ENCODE results near the gene PTPN14. TPM values are rescaled to one million over a fixed set of nuclear protein-coding genes. Genes with fewer than 3 reads are reported as not detected.
"Not testable (repeated sequence)": the region's sequence is repeated elsewhere in the genome, so short reads cannot be mapped to it uniquely, and the experiment has no call there.

The PTPN14 gene
- polyA plus RNA-seq, 3 donors, result 2.0 to 8.8 (median 7.3) TPM

DNA sequence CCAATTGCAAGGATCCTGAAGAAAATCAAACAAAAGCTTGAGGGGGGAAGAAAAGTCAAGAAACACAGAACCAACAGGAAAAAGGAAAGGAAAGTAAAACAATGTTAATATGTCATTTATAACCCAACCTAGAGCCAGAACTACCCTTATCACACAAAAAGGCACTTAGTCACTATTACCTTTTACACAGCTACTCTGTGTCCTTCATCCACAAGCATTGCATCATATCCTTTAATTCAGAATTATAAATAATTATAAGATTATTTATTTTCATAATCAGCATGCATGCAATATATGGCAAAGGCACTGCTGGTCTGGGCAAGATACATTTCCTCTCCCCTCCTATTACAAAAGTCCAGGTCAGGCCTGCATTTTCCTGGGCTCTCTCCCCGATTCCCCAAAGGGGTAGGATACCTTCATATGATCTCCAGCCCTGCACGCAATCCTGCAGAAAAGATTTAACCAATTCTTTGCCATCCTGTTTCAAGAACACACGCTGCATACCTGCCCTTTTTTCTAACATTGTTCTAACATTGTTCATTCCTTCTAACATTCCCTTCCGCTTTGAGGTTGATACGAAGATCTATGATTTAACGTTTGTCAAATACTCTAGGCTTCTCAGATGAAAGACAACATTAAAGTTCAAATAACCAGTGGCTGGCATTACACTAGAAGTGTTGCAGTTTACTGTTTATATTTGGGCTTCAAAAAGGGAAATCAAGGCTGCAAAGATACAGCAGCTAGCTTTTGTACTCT, 4.3 kb downstream of the PTPN14 start:
- no peak overlapping the region for H3K27ac ChIP-seq (ENCODE audit: low read depth, low read length)
- 63 to 68% (median 63%) methylated on average over 6 of the region's 6 CpGs for WGBS, 3 donors

GRCh38 chr1:214546084-214546483, 5.3 kb downstream of the PTPN14 start:
- H3K27ac ChIP-seq (ENCODE audit: low read depth, low read length), result no peak overlapping the region
- 85 to 92% (median 90%) methylated on average over 4 of the region's 4 CpGs for WGBS, 3 donors

DNA sequence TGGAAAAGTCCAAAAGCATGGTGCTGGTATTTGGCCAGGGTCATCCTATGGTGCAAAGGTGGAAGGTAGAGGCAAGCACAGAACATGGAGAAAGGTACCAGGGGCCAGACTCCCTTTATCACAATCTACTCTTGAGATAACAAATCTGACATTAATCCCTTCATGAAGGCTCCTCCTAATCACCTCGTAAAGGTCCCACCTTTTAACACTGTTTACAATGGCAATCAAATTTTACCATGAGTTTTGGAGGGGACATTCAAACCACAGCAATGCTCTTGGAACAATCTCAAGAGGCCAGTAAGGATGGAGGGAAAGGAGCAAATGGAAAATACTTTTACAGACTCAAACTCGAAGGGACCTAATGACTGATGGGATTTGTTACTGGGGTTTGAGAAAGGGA, 6.1 kb downstream of the PTPN14 start:
- no peak overlapping the region for H3K27ac ChIP-seq (ENCODE audit: low read depth, low read length)
- 69 to 85% (median 78%) methylated on average over 2 of the region's 2 CpGs for WGBS, 3 donors

GRCh38 chr1:214544791-214545190, 6.6 kb downstream of the PTPN14 start:
- 91 to 94% (median 93%) methylated on average over 1 of the region's 1 CpG for WGBS, 3 donors
- H3K27ac ChIP-seq (ENCODE audit: low read depth, low read length), result no peak overlapping the region

- WGBS, 3 donors, result 81 to 84% (median 82%) methylated on average over 11 of the region's 11 CpGs
- no peak overlapping the region for H3K27ac ChIP-seq (ENCODE audit: low read depth, low read length)
These were observed 8.9 kb downstream of the PTPN14 start for GRCh38 chr1:214542275-214543199.

GRCh38 chr1:214541693-214542092, 9.7 kb downstream of the PTPN14 start:
- no peak overlapping the region for H3K27ac ChIP-seq (ENCODE audit: low read depth, low read length)
- WGBS, 3 donors, result 68 to 71% (median 71%) methylated on average over 2 of the region's 2 CpGs

- WGBS, 3 donors, result 95 to 100% (median 96%) methylated on average over 2 of the region's 2 CpGs
- H3K27ac ChIP-seq (ENCODE audit: low read depth, low read length), result no peak overlapping the region
These were observed 10.2 kb downstream of the PTPN14 start for GRCh38 chr1:214541206-214541605.

- 83 to 87% (median 86%) methylated on average over 5 of the region's 5 CpGs for WGBS, 3 donors
- H3K27ac ChIP-seq (ENCODE audit: low read depth, low read length), result no peak overlapping the region
These were observed 11.1 kb downstream of the PTPN14 start for GRCh38 chr1:214540324-214540723.

GRCh38 chr1:214538496-214538895, 12.9 kb downstream of the PTPN14 start:
- WGBS, 3 donors, result 44 to 53% (median 46%) methylated on average over 3 of the region's 3 CpGs
- no peak overlapping the region for H3K27ac ChIP-seq (ENCODE audit: low read depth, low read length)

DNA sequence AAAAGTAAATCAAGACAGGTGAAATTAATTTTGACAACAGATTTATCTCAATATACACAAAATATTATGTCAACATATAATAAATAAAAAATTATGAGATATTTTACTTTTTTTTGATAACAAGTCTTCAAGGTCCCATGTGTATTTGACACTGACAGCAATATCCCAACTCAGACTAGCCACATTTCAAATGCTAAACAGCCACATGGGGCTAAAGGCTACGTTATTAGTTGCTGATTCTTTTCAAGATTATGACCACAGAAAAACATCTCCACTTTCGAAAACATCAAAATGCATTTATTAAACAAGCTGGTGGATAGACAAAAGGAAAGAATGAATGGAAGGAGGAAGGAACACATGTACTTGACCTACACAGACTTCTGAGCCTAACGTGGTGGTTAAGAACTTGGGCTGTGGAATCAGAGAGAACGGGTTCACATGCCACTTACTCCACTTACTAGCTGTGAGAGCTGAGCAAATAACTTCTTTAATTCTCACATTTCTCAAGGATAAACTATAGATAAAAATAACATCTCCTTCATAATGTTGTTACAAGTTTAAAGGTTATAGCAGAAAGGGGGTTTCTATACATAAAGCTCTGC, 13.4 kb downstream of the PTPN14 start:
- WGBS, 3 donors, result 65 to 73% (median 65%) methylated on average over 4 of the region's 4 CpGs
- H3K27ac ChIP-seq (ENCODE audit: low read depth, low read length), result no peak overlapping the region

DNA sequence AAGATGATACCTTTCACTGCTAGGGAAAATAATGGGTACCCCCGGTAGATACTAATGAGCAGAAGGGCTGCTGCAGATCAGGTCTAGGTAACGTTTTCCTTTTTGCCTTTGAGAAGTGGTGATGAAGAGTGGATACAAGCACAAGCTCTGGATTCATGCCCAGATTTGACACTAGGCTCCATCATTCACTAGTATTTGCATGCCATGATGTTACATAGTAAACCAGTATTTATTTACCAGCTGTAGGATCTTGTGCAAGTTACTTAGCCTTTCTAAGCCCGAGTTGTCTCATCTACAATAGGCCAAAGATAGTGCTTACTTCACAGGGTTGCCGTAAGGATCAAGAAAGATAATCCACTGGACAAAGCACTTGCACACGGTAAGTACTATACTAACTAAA, 14.2 kb downstream of the PTPN14 start:
- H3K27ac ChIP-seq (ENCODE audit: low read depth, low read length), result no peak overlapping the region
- 68 to 81% (median 81%) methylated on average over 5 of the region's 5 CpGs for WGBS, 3 donors

- no peak overlapping the region for H3K27ac ChIP-seq (ENCODE audit: low read depth, low read length)
- WGBS, 3 donors, result 81 to 92% (median 86%) methylated on average over 9 of the region's 9 CpGs
These were observed 19.3 kb downstream of the PTPN14 start for GRCh38 chr1:214532070-214532469.

GRCh38 chr1:214525535-214526019, 25.8 kb downstream of the PTPN14 start:
- no peak overlapping the region for H3K27ac ChIP-seq (ENCODE audit: low read depth, low read length)
- WGBS, 3 donors, result 68 to 90% (median 81%) methylated on average over 3 to 5 of the region's 5 CpGs

- H3K27ac ChIP-seq (ENCODE audit: low read depth, low read length), result no peak overlapping the region
- 45 to 63% (median 50%) methylated on average over 2 of the region's 2 CpGs for WGBS, 3 donors
These were observed 26.6 kb downstream of the PTPN14 start for GRCh38 chr1:214524824-214525223.

GRCh38 chr1:214523124-214523824, 28.1 kb downstream of the PTPN14 start:
- 83 to 89% (median 86%) methylated on average over 8 of the region's 8 CpGs for WGBS, 3 donors
- H3K27ac ChIP-seq (ENCODE audit: low read depth, low read length), result no peak overlapping the region

DNA sequence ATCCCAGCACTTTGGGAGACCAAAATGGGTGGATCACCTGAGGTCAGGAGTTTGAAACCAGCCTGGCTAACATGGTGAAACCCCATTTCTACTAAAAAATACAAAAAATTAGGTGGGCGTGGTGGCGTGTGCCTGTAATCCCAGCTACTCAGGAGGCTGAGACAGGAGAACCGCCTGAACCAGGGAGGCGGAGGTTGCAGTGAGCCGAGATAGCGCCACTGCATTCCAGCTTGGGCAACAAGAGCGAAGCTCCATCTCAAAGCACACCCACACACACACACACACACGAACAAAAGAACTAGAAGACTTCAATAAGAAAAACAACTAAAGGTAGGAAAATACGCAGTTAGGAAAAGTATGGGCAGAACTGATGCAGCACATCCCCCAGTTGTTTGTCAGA, 29.9 kb downstream of the PTPN14 start:
- 93 to 96% (median 96%) methylated on average over 9 of the region's 9 CpGs for WGBS, 3 donors
- not testable (repeated sequence) for H3K27ac ChIP-seq (ENCODE audit: low read depth, low read length)

- 83 to 93% (median 89%) methylated on average over 3 of the region's 3 CpGs for WGBS, 3 donors
- H3K27ac ChIP-seq (ENCODE audit: low read depth, low read length), result no peak overlapping the region
These were observed 30.7 kb downstream of the PTPN14 start for GRCh38 chr1:214520544-214521165.

GRCh38 chr1:214518361-214518760, 33.0 kb downstream of the PTPN14 start:
- H3K27ac ChIP-seq (ENCODE audit: low read depth, low read length), result no peak overlapping the region

Data from adipose tissue (tissue), 3 donors.